ENCODE measurements around the gene SMIM38. TPM values are rescaled to one million over a fixed set of nuclear protein-coding genes. Genes with fewer than 3 reads are reported as not detected.

SMIM38 gene
- total and polyA plus RNA-seq, 9 of the 15 experiments (the other 6 are each of a cell fraction or from before 2014, with no cell fraction given): 0.07 to 1.2 (median 0.21) TPM; not detected in 2

- H3K9me1 ChIP-seq (ENCODE audit: control insufficient read depth, insufficient read depth, low read length): no peaks in the 10 kb centered on the region
- no peak overlapping the region for H3K4me3 ChIP-seq
- H3K4me2 ChIP-seq (ENCODE audit: insufficient read depth, low read length): no peak overlapping the region
- intact Hi-C loops (cut with micrococcal nuclease) (no loop called here), in situ Hi-C loops (cut with MboI) (no loop called here)
- 2% methylated on average over 8 of the region's 8 CpGs for WGBS (ENCODE audit: insufficient coverage, low coverage, missing lambda C conversion rate)
- no peak overlapping the region for H3K9ac ChIP-seq (ENCODE audit: insufficient read depth in 1 of 2, low read depth in 2 of 2, low read length in 2 of 2)
- ChIA-PET CTCF (ENCODE audit: low intra/inter-chr PET ratio) (no interaction called here), POLR2A (no interaction called here)
- BruUV-seq (replicated peaks): no TSS peak
- DNase-seq (ENCODE audit: extremely low read depth in 1 of 4, low spot score in 3 of 4): no peak
- TF ChIP-seq NR2C1 (IDR thresholded peaks at IDR 0.05) (no peak), NR2C1 (tag; IDR thresholded peaks at IDR 0.05) (no peak), NR2F6 (CRISPR knock-in tag; IDR thresholded peaks at IDR 0.05) (no peak), FIP1L1 (IDR thresholded peaks at IDR 0.05; ENCODE audit: low read depth, low read length, poor library complexity, severe bottlenecking) (no peak)
- no peak overlapping the region for H2AFZ ChIP-seq (ENCODE audit: low read depth, low read length)
- no peaks in the 10 kb centered on the region for H4K20me1 ChIP-seq (replicated peaks; ENCODE audit: control insufficient read depth, insufficient read depth, low read length)
- H3K36me3 ChIP-seq (ENCODE audit: control insufficient read depth, insufficient read depth, low read length): no peaks in the 10 kb centered on the region
- H3K9me3 ChIP-seq (replicated peaks; ENCODE audit: control insufficient read depth, insufficient read depth, low read depth, low read length): no peaks in the 10 kb centered on the region
- FAIRE-seq: no peak
- H3K4me1 ChIP-seq (replicated peaks in 1 of 2; ENCODE audit: control insufficient read depth in 2 of 2, insufficient read depth in 2 of 2, low read length in 2 of 2): peaks cover 14 to 17% of the 10 kb centered on the region in 2 experiments; a peak in 4 of 5 replicates
- no peaks in the 10 kb centered on the region; a peak in 2 of 5 replicates for H3K27me3 ChIP-seq (ENCODE audit: control insufficient read depth in 2 of 2, insufficient read depth in 2 of 2, low read length in 2 of 2)
- ATAC-seq: no peak
- no peaks in the 10 kb centered on the region for H3K79me2 ChIP-seq (ENCODE audit: control insufficient read depth, insufficient read depth, low read length)
- no peak overlapping the region for H3K27ac ChIP-seq (ENCODE audit: extremely low read depth, low read depth, low read length)
These were observed 14.0 kb upstream of the SMIM38 start for GRCh38 chr11:69141742-69142141.

- Histone ChIP-seq H3K27me3 (ENCODE audit: control insufficient read depth in 2 of 2, insufficient read depth in 2 of 2, low read length in 2 of 2) (no peaks in the 10 kb centered on the region; a peak in 2 of 5 replicates), H3K27ac (ENCODE audit: extremely low read depth, low read depth, low read length) (no peak overlapping the region), H3K9me3 (replicated peaks; ENCODE audit: control insufficient read depth, insufficient read depth, low read depth, low read length) (no peaks in the 10 kb centered on the region), H3K4me3 (no peak overlapping the region), H4K20me1 (replicated peaks; ENCODE audit: control insufficient read depth, insufficient read depth, low read length) (no peaks in the 10 kb centered on the region), H3K9me1 (ENCODE audit: control insufficient read depth, insufficient read depth, low read length) (no peaks in the 10 kb centered on the region), H3K9ac (ENCODE audit: insufficient read depth in 1 of 2, low read depth in 2 of 2, low read length in 2 of 2) (no peak overlapping the region), H3K4me2 (ENCODE audit: insufficient read depth, low read length) (no peak overlapping the region), H3K4me1 (replicated peaks in 1 of 2; ENCODE audit: control insufficient read depth in 2 of 2, insufficient read depth in 2 of 2, low read length in 2 of 2) (peaks cover 7 to 10% of the 10 kb centered on the region in 2 experiments; a peak in 4 of 5 replicates), H3K79me2 (ENCODE audit: control insufficient read depth, insufficient read depth, low read length) (no peaks in the 10 kb centered on the region), H2AFZ (ENCODE audit: low read depth, low read length) (no peak overlapping the region), H3K36me3 (ENCODE audit: control insufficient read depth, insufficient read depth, low read length) (no peaks in the 10 kb centered on the region)
- FAIRE-seq (peak; percentile 67), ATAC-seq (peak; percentile 78), DNase-seq (ENCODE audit: extremely low read depth in 1 of 4, low spot score in 3 of 4) (peak; percentile 39 to 92 (median 88))
- intact Hi-C loops (cut with micrococcal nuclease) (no loop called here), in situ Hi-C loops (cut with MboI) (no loop called here)
- ChIA-PET CTCF (ENCODE audit: low intra/inter-chr PET ratio) (no interaction called here), POLR2A (interaction anchor here (0.6 to 1.1 kb wide), 3 partner anchors 11 to 27 kb away, joined by 3 to 4 read pairs (median 3); no protein-coding TSS in a partner anchor)
- no TSS peak for BruUV-seq (replicated peaks)
- WGBS (ENCODE audit: insufficient coverage, low coverage, missing lambda C conversion rate): 11% methylated on average over 2 of the region's 2 CpGs
- TF ChIP-seq E2F1 (CRISPR knock-in tag; IDR thresholded peaks at IDR 0.05) (no peak), RBM25 (IDR thresholded peaks at IDR 0.05; ENCODE audit: low read depth, low read length, severe bottlenecking) (peak; percentile 42), FOS (IDR thresholded peaks at IDR 0.05; ENCODE audit: extremely low read depth, insufficient read length) (peak; percentile 74), PCBP2 (IDR thresholded peaks at IDR 0.05; ENCODE audit: low read depth, low read length, poor library complexity, severe bottlenecking) (no peak), USF2 (CRISPR knock-in tag; IDR thresholded peaks at IDR 0.05) (peak; percentile 68), CBFA2T2 (conservative IDR thresholded peaks at IDR 0.05) (peak; percentile 63), L3MBTL2 (IDR thresholded peaks at IDR 0.05) (peak; percentile 32; the same call in 1 of the 2 replicates), NFYB (IDR thresholded peaks at IDR 0.05; ENCODE audit: extremely low read depth, insufficient read length) (peak; percentile 83), SPI1 (IDR thresholded peaks at IDR 0.05; ENCODE audit: borderline replicate concordance, low read depth, low read length) (peak; percentile 39; the same call in 1 of the 2 replicates)
These were observed 12.8 kb upstream of the SMIM38 start for GRCh38 chr11:69142895-69143294.
